Measurements from ENCODE around the gene MEIS1.

Gene MEIS1

DNA sequence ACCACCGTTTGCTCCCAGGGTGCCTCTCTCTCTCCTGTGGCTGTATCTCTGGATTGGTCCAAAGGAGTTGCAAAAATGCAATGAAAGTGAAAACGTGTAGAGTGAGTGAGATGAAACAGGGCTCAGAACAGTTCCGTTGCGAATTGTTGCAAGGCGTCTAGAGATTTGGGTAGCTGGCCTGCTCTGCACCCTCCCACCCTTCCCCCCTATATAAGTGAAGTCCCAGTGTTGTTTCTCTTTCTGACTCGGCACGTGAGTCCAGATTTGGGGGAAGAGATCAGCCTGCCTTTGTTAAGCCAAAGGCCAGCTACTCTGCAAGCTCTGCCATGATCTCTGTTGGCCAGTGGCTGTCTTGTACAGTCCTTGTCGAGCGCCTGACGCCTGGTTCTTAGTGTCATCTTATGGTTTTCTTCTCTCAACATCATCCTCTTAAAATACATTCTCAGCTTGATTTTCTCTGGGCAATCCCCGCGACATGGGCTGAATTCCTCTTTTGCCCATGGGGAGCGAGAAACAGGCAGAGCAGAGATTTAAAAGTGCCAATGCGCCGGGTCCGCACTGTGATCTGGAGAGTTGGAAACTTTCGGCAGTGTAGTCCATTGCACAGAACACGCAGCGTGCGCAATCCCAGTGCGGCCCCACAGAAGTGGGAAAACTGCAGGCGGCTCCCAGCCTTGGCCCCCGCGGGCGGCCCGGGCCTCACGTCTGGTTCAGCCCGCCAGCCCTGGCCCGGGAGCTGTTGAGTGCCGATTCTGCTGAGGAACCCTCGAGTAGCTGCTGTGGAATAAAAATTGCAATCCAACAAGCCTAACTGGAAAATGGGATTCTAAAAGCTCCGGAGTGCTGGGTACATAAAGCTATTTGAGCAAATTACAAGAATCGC lies 9.3 kb downstream of the MEIS1 start:
- no peak for DNase-seq (ENCODE audit: low read depth)

DNA sequence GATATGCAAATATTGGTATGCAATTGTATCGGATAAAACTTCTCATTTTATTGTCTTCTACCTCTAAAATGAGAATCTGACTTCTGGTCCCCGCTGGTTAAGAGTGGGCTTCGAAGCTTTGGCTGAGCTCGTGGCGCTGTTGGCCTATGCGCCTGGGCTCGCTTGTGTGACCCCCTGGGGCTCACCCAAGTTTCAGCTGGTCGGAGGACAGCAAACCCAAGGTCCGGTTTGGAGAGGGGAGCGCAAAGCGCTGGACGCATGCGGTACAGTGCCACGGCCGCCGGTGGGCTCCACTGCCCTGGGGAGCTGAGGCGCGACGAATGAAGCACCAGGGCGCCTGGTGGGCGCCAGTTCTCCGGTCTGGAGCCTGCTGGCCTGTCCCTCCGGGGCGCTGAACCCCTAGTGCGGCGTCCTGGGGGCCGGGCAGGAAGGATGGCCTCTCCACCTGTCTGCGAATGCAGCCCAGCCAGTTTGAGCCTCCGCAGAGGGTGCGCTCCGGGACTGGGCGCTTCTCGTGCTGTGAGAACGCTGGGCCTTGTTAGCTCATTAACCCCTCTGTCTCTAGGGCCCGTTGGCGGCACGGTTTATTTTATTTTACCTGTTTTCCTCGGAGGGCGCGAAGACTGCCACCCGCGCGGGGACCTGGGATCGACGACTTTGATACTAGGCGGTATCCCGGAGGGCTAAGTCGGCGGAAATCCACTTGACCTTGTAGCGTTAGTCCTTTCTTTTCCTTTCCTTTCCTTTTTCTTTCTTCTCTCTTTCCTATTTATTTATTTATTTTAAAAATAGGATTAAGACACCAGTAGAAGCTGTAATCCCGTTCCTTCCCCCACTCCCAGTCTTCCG lies 10.4 kb downstream of the MEIS1 start:
- DNase-seq (ENCODE audit: low read depth) = no peak

DNA sequence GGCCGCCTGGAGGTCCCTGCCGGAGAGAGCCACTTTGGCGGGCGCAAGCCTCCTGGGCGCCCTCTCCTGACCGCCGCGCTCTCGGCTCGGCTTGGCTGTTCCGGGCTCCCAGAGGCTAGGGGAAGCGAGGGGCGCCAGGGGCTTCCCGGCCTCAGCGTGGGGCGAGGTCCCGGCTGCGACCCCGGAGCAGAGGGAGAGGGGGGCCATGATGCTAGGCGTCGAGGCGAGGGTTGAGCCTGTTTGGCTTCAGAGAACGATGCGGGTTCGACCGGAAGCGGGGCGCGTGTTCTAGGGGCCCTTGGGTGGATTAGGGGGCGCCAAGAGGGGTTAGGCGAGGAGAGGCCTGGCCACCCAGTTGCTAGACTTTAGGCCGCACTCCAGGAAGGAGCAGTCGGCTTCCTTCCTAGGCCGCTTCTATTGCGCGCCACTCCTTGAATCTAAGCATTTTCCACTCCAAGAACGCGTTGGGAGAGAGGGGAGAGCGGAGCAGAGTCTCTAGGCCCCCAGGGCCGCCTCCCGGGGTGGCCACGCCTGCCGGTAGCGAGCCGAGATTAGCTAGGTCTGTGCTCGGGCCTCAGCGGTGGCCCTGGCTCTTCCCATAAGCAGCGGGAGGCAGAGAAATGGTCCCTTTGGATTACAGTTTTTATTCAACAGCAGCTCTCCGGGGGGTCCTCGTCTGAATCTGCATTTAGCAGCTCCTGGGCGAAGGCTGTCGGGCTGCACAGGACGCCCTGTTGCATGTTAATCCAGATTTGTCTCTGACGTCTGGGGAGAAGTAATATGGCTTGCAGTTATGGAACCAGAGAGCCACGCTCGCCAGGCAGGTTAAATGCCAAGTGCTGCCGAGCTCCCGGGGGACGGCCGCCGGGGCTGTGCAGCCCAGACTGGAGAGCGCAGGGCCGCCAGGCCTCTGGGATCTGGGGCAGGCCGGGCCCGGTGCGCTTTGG lies 11.3 kb downstream of the MEIS1 start:
- DNase-seq (ENCODE audit: low read depth) = no peak

DNA sequence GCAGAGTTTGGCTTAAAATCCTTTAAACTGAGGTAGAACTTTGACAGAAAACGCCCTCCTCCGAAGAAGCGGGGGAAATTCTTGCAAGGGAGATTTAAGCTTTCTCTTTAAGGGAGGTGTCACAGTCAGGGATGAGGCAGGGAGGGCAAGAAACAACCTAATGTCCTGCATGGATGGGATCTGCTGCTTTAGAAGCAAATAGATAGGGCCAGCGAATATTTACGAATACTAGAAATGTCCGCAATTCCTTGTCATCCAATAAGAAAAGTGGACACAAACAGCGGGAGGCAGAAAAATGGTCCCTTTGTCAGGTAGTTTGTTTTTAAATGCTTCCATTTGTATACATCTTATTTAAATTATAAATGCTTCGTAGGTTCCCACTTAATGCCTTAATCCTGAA lies 12.0 kb downstream of the MEIS1 start:
- DNase-seq (ENCODE audit: low read depth) = no peak

DNA sequence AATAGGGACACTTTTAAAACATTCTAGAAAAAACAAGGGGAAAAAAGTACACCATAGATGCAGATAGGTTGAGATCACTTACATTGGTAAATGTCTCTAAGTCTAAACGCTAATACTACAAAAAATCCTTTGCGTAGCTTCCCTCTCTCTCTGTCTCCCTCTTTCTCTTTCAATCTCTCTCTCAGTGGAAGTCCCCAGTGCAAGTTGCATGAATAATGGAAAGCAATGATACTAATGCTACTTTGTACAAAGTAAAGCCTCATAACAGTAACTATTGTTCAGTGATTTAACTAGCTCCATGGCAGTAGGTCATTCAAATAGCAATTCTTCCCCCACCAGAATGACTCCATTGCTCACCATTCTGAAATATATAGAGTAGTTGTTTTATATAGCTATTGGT lies 12.8 kb downstream of the MEIS1 start:
- DNase-seq (ENCODE audit: low read depth) = no peak

DNA sequence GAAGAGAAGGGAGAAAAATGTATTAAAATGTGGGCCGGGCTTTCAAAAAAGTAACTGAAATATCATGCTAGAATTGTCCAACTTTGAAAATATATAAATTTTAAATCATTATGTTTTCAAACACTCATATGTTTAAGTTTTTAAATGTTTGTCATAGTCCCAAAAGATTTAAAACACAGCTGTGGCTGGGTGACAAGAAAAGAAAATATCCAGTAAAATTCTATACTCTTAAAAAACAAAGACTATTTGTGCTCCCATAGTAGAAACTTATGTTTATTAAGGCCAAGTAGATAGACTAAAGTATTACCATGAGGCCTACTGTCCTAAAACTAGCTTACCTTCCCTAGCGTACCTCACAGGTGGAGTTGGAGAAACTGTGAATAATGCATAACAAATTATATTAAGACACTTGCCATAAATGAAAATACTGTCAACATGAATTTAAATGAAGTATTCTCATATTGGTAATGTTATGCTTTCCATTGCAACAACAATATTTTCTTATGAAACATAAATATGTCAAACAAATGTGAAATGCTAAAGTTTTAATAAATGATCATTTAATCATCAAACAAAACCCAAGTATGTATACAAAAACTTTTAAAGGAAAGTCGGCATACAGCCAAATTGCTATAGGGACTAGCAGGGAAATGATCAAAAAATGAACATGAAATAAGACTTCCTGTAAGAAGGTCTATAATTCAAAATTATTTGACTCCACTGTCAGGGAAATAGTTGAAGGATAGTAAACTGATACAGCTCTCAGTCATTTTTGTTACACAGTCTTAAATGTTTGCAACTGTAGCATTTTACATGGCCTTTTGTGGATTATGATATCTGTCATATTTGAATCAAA lies 13.4 kb downstream of the MEIS1 start:
- DNase-seq (ENCODE audit: low read depth) = no peak

DNA sequence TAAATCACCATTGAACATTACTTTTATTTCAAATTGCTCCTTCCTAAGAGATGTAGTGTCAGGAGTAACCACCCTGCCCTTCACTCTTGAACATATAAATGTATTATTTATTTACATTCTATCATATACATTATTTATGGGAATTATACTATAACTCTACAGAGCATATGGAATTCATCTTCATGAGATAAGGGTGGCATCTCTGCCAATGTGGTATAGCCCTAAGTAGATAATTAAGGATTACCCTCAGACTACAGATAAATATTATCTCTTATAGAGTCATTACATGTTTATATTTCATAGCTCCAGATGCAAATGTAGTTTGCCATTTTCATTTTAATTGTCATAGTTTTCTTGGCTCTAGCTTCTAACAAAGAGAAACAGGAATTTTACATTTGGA lies 17.3 kb downstream of the MEIS1 start:
- no peak for DNase-seq (ENCODE audit: low read depth)

DNA sequence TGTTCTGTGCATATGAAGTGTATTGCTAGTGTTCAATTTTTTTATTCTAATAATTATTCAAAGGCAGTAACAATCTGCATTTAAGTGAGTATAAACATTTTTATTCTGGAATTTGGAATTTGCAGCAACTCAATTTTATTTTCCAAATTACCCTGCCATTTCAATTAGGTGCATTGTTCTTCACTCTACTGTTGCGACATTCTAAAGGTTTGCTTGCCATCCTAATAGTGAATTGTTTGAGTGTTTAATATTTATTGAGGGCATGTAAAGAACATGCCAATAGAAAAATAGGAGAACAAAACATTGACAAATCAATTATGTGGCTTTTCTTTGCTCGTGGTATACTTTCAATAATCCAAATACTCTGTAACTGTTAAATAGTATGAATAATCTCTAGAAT lies 18.0 kb downstream of the MEIS1 start:
- DNase-seq (ENCODE audit: low read depth) = no peak

DNA sequence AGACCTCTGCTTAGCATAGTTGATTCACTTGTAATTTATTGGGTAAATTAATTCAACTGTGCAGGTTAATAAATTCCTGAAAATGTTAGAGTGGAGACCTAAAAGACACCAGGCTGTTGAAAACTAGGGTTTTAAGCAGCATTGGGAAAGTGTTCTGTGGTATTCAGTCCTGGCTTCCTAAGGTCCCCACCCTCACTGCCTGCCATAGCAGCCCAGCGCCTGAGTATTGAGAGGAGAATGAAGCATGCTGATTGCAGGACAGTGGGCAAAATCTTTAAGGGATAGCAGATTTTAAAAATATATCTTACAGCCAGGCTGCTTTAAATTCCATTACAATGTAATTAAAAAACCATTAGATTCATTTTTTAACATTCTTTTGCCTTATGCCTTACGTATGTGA lies 20.6 kb downstream of the MEIS1 start:
- DNase-seq (ENCODE audit: low read depth) = no peak

DNA sequence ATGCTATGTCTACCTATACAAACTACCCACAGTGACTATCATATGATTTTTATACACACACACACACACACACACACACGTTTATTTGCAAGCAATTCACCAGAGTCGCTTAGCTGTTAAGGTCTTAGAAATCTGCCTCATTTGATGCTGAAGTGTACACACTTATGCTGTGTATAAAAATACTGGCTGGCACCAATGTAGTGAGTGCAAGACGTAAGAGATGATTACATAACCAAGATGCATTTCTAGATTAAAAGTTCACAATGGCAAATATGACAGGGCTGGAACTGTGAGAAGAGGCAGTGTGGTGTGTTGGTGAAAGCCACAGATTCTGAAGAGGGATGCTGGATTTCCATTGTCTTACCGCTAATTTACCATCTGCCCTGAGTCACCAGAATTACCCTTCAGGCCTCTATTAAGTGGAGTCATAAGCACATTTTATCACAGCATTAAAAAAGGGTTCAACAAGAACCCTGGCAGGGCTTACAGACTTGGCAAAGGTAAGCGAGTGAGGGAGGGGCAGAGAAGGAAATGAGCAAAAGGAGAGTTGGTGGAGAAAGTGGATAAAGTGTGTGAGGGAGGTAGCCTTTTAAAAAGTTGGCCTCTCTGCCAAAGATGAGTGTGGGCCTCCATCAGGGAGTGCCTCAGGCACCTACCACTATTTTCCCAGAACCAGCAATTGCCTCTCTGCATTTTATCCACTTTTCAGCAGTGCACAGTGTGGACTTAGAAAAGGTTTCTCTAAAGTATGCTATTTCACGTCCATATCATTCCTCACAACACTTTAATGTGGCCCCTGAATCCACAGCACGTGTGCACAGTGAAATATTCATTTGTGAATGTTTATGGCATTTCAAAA lies 21.5 kb downstream of the MEIS1 start:
- no peak for DNase-seq (ENCODE audit: low read depth)

DNA sequence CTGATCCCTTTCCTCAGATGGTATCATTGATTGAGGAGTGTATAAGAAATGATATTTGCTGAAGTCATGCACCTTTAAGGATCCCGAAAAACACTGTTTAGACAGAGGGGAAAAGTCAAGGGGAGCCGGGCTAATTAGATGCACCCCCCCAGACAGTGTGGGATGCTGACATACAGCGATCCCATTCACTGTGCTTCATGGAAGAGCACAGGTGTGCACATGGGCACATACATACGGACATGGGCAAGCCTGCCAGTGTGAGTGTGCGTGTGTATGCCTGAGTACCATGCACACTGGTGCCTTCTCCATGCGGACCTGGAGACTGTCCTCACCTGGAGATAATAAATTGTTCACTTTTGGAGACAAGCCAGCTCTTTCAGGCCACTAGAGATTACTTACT lies 22.6 kb downstream of the MEIS1 start:
- DNase-seq (ENCODE audit: low read depth) = no peak

DNA sequence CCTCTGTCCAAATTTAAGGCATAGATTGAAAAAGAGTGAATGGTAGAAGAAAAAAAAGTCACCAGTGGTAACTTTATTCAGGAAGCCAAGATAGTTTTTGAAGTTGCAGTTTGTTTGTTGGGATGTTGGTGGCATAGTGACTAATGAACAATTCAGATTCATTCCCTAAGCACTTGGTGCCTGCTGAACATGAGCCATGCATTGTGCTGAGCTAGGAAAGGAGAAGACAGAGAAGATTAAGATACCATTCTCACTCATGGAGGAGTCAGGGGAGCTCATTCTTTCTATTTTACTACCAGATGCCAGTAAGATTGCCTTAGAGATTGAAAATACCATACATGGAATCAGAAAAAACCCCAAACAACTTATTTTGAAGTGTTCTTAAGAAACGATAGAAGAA lies 25.1 kb downstream of the MEIS1 start:
- DNase-seq (ENCODE audit: low read depth) = no peak

DNA sequence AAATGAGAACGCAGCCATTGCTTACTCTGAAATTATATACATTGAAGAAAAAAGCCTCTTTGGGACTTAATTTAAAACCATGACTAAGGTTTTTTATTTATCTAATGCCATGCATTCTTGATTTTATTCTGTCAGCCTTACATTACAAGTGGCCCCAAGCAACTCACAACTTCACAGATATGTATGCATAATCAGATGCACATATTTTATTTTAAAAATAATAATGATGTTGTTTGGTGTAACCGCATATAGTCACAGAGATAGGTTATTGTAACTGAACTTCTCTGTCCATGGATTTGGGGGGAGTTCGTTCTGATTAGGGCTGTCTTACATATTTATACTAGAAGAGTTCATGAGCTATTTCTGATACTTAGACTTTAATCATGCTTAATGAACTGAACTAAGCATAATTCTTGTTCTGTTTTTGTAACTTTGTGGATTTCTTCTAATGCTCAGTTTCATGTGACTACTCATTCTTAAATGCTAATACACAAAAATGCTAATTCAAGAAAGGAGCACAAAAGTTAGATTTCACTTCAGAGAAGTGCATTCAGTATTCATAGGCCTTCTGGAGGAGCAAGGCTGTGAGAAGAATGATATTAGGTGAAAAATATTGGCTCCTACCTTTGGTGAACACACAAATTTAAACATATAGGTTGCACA lies 26.2 kb downstream of the MEIS1 start:
- DNase-seq (ENCODE audit: low read depth) = no peak

DNA sequence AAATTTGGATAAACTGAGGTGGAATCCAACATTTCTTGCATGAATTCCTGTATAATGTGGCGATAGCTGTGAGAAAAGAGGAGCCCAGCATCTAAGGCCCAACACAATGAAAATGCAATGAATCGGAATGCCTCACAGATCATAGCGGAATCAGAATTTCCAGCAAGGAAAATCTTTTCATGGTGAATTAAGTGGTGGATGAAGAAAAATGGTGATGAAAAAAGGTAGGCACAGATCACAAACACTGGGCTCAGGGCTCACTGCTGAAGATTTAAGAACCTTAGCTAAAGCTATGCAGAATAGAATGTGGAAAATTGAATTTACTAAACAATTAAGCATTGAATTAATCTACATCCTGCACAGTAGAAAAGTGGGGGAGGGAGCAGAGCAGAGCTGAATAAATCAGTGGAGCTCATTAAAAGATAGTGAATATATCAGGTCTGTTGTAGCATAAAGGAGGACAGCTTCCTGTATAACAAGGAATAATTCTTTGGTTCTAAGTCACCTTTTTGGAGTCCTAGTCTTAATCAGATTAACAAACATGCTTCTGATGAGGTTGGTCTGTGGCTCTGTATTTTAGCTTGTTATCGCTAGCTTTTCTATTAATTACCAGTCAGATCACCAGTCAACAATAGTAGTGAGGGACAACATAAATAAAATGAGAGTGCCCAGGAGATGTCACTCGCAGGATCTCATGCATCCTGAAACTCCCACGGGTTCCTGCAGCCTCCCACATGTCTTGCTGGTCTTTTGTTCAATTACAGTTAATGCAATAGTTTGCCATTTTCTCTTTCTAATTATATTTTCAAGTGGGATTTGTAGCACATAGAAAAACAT lies 27.0 kb downstream of the MEIS1 start:
- no peak for DNase-seq (ENCODE audit: low read depth)

DNA sequence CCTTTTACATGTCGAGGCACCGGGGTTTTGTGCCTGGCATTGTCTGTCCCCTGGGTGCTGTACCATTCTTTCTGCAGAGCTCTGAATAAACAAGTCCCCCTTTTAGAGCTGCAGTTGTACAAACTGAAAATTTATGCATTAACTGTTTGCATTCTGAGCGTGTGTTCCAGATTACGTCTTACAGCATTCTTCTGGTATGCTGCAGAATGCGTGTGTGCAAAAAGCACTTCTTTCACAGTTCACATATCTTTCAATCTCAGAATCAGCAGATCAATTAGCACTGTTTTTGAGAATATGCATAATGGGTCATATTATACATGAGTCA lies 27.5 kb downstream of the MEIS1 start:
- no peak for DNase-seq (ENCODE audit: low read depth)

DNA sequence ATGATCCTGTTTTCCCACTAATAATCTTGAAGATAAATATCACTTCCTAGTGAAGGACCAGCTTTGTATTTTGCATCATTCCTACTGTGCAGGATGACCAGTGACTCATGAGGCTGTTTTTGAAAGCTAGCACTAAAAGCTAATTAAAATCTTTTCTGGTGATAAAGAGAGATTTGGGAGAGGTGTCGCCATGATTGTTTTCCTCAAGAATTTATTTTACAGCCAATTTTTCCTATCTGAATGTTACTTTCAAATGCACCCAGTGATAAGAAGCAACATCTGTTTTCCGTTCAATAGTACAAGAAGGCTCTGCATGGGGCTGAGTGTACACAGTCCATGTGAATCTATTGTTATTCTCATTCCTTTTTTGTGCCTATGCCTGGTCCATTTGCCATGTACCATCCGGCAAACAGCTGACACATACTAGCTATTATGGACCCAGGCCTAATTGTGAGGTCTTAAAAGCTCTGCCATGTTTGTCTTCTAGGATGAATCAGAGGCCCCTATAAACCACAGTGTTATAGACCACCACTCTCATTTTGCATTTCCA lies 28.4 kb downstream of the MEIS1 start:
- DNase-seq (ENCODE audit: low read depth) = no peak

DNA sequence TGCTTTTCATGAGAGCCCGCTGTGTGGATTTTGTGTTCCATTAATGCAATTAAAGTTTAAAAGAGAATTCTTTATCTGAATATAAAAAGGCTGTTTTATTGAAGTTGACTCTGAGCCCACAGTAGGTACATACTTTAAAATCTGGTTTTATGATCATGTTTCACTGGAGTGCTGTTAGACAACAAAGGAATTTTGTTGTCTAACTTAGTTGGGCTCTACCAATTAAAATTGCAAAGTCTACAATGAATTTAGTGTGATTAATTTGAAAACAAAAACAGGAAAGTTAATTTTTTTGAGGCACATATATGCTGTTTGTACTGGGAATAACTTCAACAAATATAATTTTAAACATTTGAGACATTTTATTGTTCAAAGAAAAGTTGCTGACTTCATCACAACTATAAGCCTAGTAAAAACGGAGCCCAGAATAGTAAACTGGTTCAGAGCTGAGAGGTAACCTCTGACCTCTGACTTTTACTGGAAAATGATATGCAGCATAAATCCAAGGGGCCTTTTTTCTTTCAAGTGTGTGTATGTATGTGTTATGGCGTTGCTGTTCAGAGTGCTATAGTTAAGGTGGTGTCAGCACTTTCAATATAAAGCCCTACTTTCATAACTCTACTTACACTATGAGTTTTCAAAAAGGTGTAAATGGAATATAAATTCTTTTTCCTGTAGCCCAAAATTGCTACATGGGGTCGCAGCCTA lies 30.2 kb downstream of the MEIS1 start:
- no peak for DNase-seq (ENCODE audit: low read depth)

DNA sequence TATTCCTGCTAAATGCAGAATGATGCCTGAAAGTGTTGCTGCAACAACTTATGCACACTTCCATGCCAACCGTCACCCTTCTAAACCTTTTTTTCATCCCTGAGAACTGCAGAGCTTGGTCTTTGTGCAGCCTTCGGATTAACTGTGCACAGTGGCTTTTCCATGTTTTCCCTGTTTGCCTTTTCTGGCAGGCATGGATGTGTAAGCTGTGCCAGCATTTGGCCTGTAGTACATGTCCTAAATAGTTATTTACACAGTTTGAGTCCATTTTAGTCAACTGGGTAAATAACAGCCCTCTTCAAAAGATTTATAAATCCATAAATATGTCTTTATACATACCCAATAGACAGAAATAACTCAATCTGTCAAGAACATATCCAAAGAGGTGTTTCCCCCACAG lies 31.5 kb downstream of the MEIS1 start:
- DNase-seq (ENCODE audit: low read depth) = no peak
